HG03571 (cell line): ENCODE results near the gene LRRC8E.
A peak's percentile ranks its signal among the peaks of the same experiment; 100 is the strongest.

ENCODE experiments used
- ATAC-seq: cut with Tn5 transposase; IDR thresholded peaks from one replicate; pipeline ENCODE4 v1.9.1; 2021; ENCODE audit not compliant: unreplicated experiment

The LRRC8E gene

GRCh38 chr19:7867092-7867844, 21.0 kb upstream of the LRRC8E start:
- ATAC-seq = no peak

GRCh38 chr19:7868326-7868670, 20.0 kb upstream of the LRRC8E start:
- no peak for ATAC-seq

GRCh38 chr19:7868671-7869452, 19.4 kb upstream of the LRRC8E start:
- ATAC-seq = peak; percentile 53

GRCh38 chr19:7869453-7869909, 18.8 kb upstream of the LRRC8E start:
- peak; percentile 38 for ATAC-seq

- ATAC-seq = no peak
Measured at GRCh38 chr19:7869910-7870511, 18.3 kb upstream of the LRRC8E start.

GRCh38 chr19:7870571-7871436, 17.5 kb upstream of the LRRC8E start:
- ATAC-seq = no peak

GRCh38 chr19:7871437-7872305, 16.6 kb upstream of the LRRC8E start:
- ATAC-seq = no peak

- no peak for ATAC-seq
Measured at GRCh38 chr19:7872306-7873204, 15.8 kb upstream of the LRRC8E start.

- ATAC-seq = no peak
Measured at GRCh38 chr19:7873304-7874075, 14.8 kb upstream of the LRRC8E start.

- ATAC-seq = no peak
Measured at GRCh38 chr19:7874076-7874896, 14.0 kb upstream of the LRRC8E start, which contains the start of gene PRR36. Gene PRR36 (minus strand): TSS chr19:7874390. CDS start chr19:7873689, 701 bp downstream.

- no peak for ATAC-seq
Measured at GRCh38 chr19:7874897-7875273, 13.4 kb upstream of the LRRC8E start.

GRCh38 chr19:7877249-7877836, 11.0 kb upstream of the LRRC8E start:
- no peak for ATAC-seq

- ATAC-seq = no peak
Measured at GRCh38 chr19:7879111-7879807, 9.1 kb upstream of the LRRC8E start.

- ATAC-seq = no peak
Measured at GRCh38 chr19:7879836-7880235, 8.5 kb upstream of the LRRC8E start.

GRCh38 chr19:7881910-7882309, 6.4 kb upstream of the LRRC8E start:
- ATAC-seq = no peak

GRCh38 chr19:7883105-7883504, 5.2 kb upstream of the LRRC8E start:
- ATAC-seq = no peak
